Lower lobe of right lung (tissue), 2 donors: Measurements from ENCODE around the gene HLA-DQA1. TPM values are rescaled to one million over a fixed set of nuclear protein-coding genes. Genes with fewer than 3 reads are reported as not detected.
A peak's percentile ranks its signal among the peaks of the same experiment; 100 is the strongest.

Source experiments
- ATAC-seq, 2 donors: fragments of 200-7000 bp; cut with Tn5 transposase; one replicate each; pipeline ENCODE4 v1.9.1; 2020 to 2022; ENCODE audit warnings: mild to moderate bottlenecking in 2 of 2, moderate library complexity in 2 of 2
- DNase-seq: peaks from one replicate; pipeline ENCODE4 v3.0.0-alpha.2; 2020
- H3K27ac ChIP-seq: fragments of 200-600 bp; one replicate; pipeline ENCODE4 v1.8.0; 2022
- H3K27me3 ChIP-seq: fragments of 200-600 bp; one replicate; pipeline ENCODE4 v1.8.0; 2022; ENCODE audit warnings: low read depth
- H3K36me3 ChIP-seq: fragments of 200-600 bp; one replicate; pipeline ENCODE4 v1.8.0; 2022; ENCODE audit warnings: mild to moderate bottlenecking
- H3K4me1 ChIP-seq: fragments of 200-600 bp; one replicate; pipeline ENCODE4 v1.8.0; 2022
- H3K4me3 ChIP-seq: fragments of 200-600 bp; one replicate; pipeline ENCODE4 v1.8.0; 2022; ENCODE audit warnings: mild to moderate bottlenecking
- H3K9me3 ChIP-seq: fragments of 200-600 bp; one replicate; pipeline ENCODE4 v1.8.0; 2022
- CTCF ChIP-seq: fragments of 200-600 bp; IDR thresholded peaks from one replicate; pipeline ENCODE4 v1.8.0; 2022; ENCODE audit warnings: antibody characterized with exemption, mild to moderate bottlenecking
- intact Hi-C: fragments of 100-400 bp; cut with DNase I; formaldehyde crosslinking; loops from one replicate; pipeline ENCODE4 v1.11.0; 2022
- total RNA-seq: library from RNA; stranded (reverse); fragmentation: NEBNext Ultra II Directional; extraction: Animal tissue kit (Norgen Biotek cat#: 25700); gene quantifications from one replicate; pipeline ENCODE4 v1.2.1, GENCODE V29; 2021
- donor health status: DM: no; HTN: yes; CAD: no; lungs with severe emphysema.

The HLA-DQA1 gene
- total RNA-seq, 1 donor from 2014 or later, result 144 TPM

GRCh38 chr6:32664827-32665362, 27.7 kb downstream of the HLA-DQA1 start:
- peak; percentile 85 for DNase-seq
- H3K9me3 ChIP-seq, result no peaks in the 10 kb centered on the region
- ATAC-seq, result peak; percentile 46 to 79
- H3K4me3 ChIP-seq, result peak overlapping the region; percentile 25
- no peaks in the 10 kb centered on the region for H3K36me3 ChIP-seq
- no peaks in the 10 kb centered on the region for H3K4me1 ChIP-seq
- H3K27ac ChIP-seq, result no peak overlapping the region
- no peaks in the 10 kb centered on the region for H3K27me3 ChIP-seq
- no peak for TF ChIP-seq CTCF
- intact Hi-C loops, result no loop called here

- intact Hi-C loops, result no loop called here
- DNase-seq, result no peak
- no peaks in the 10 kb centered on the region for H3K4me1 ChIP-seq
- no peak overlapping the region for H3K27ac ChIP-seq
- H3K27me3 ChIP-seq, result no peaks in the 10 kb centered on the region
- no peaks in the 10 kb centered on the region for H3K9me3 ChIP-seq
- H3K36me3 ChIP-seq, result no peaks in the 10 kb centered on the region
- H3K4me3 ChIP-seq, result no peak overlapping the region
- TF ChIP-seq CTCF, result no peak
- ATAC-seq, result no peak
Measured at GRCh38 chr6:32665661-32666060, 28.5 kb downstream of the HLA-DQA1 start.

- no peaks in the 10 kb centered on the region for H3K36me3 ChIP-seq
- ATAC-seq (peak; percentile 88), DNase-seq (no peak)
- H3K4me3 ChIP-seq, result no peak within 1 kb of the TSS
- TF ChIP-seq CTCF, result no peak
- no peak within 1 kb of the TSS for H3K27ac ChIP-seq
- intact Hi-C loops, result no loop called here
- H3K27me3 ChIP-seq, result no peaks in the 10 kb centered on the region
- H3K9me3 ChIP-seq, result no peaks in the 10 kb centered on the region
- no peaks in the 10 kb centered on the region for H3K4me1 ChIP-seq
Measured at GRCh38 chr6:32666420-32667300, 29.5 kb downstream of the HLA-DQA1 start, which contains the start of gene HLA-DQB1. TSS of gene HLA-DQB1 (minus strand) at chr6:32666657. CDS start at chr6:32666607, 50 bp downstream.

- intact Hi-C loops, result no loop called here
- Histone ChIP-seq H3K9me3 (no peaks in the 10 kb centered on the region), H3K36me3 (no peaks in the 10 kb centered on the region), H3K27me3 (no peaks in the 10 kb centered on the region), H3K4me3 (no peak overlapping the region), H3K4me1 (no peaks in the 10 kb centered on the region), H3K27ac (no peak overlapping the region)
- no peak for TF ChIP-seq CTCF
- DNase-seq (peak; percentile 52), ATAC-seq (peak; percentile 86 to 89)
Measured at GRCh38 chr6:32668226-32668747, 31.1 kb downstream of the HLA-DQA1 start.

GRCh38 chr6:32669240-32669639, 32.0 kb downstream of the HLA-DQA1 start:
- ATAC-seq (no peak), DNase-seq (no peak)
- Histone ChIP-seq H3K36me3 (no peaks in the 10 kb centered on the region), H3K4me1 (no peaks in the 10 kb centered on the region), H3K4me3 (no peak overlapping the region), H3K9me3 (no peaks in the 10 kb centered on the region), H3K27me3 (no peaks in the 10 kb centered on the region), H3K27ac (no peak overlapping the region)
- intact Hi-C loops, result no loop called here
- no peak for TF ChIP-seq CTCF
